Tibial nerve (tissue), 3 donors: ENCODE measurements around the gene MAZ.

Source experiments
- CTCF ChIP-seq, 5 experiments: fragments of 200-600 bp in 3 of 5; fragments of 450-650 bp in 2 of 5; sonication (generic) in 3 of 5; IDR thresholded peaks; one replicate each; pipeline ENCODE4 v1.5.1; 2016 to 2019; ENCODE audit warnings: antibody characterized with exemption in 5 of 5, mild to moderate bottlenecking in 3 of 5, moderate library complexity in 2 of 5
- POLR2A ChIP-seq, 2 donors: fragments of 450-650 bp; IDR thresholded peaks; one replicate each; pipeline ENCODE4 v1.6.1; 2017; ENCODE audit warnings: antibody characterized with exemption in 2 of 2, mild to moderate bottlenecking in 2 of 2, moderate library complexity in 2 of 2

GRCh38 chr16:29831490-29831889 lies 25.2 kb downstream of the MAZ start:
- TF ChIP-seq CTCF (IDR thresholded peaks at IDR 0.05) (no peak), POLR2A (IDR thresholded peaks at IDR 0.05) (no peak)
